ENCODE results near the gene RTN4IP1. TPM values are rescaled to one million over a fixed set of nuclear protein-coding genes. Genes with fewer than 3 reads are reported as not detected.
A peak's percentile ranks its signal among the peaks of the same experiment; 100 is the strongest.

Gene RTN4IP1
- total and polyA plus RNA-seq, 10 of the 15 experiments (the other 5 are each of a cell fraction or from before 2014, with no cell fraction given), result 8.2 to 17.0 (median 9.8) TPM

- ChIA-PET SMC1A (ENCODE audit: uncharacterized antibody, unreplicated experiment) (interaction anchor here (1.3 to 1.5 kb wide), 3 partner anchors 9 to 33 kb away, joined by 3 to 4 read pairs (median 4); no protein-coding TSS in a partner anchor), RAD21 (ENCODE audit: unreplicated experiment) (no interaction called here), POLR2A (interaction anchor here (1.2 to 1.7 kb wide), 2 partner anchors 9 to 12 kb away, joined by 3 to 5 read pairs; no protein-coding TSS in a partner anchor), CTCF (interaction anchor here (0.7 to 1.7 kb wide), 4 partner anchors 33 to 105 kb away, joined by 3 to 4 read pairs (median 3); no protein-coding TSS in a partner anchor)
- H3K9me3 ChIP-seq (replicated peaks; ENCODE audit: control insufficient read depth, insufficient read depth, low read length), result no peaks in the 10 kb centered on the region; the same call in 2 of the 3 replicates
- H3K4me2 ChIP-seq (ENCODE audit: control insufficient read depth, insufficient read depth), result no peak overlapping the region
- in situ Hi-C loops (cut with MboI) (no loop called here), intact Hi-C loops (cut with micrococcal nuclease; ENCODE audit: unreplicated experiment) (no loop called here)
- H4K20me1 ChIP-seq (ENCODE audit: control insufficient read depth, insufficient read depth), result no peaks in the 10 kb centered on the region
- 2% methylated on average over 2 of the region's 2 CpGs for WGBS (ENCODE audit: insufficient coverage, insufficient replicate concordance, low lambda C conversion rate, missing lambda C conversion rate)
- no peak for DNase-seq (ENCODE audit: low read depth, low spot score)
- no peaks in the 10 kb centered on the region for H3K27me3 ChIP-seq (replicated peaks in 1 of 2; ENCODE audit: control insufficient read depth in 2 of 2, insufficient read depth in 2 of 2, low read length in 1 of 2)
- no peak overlapping the region for H3K27ac ChIP-seq (ENCODE audit: control insufficient read depth, insufficient read depth)
- H3K4me3 ChIP-seq, result no peak overlapping the region
- no peaks in the 10 kb centered on the region for H3K4me1 ChIP-seq (ENCODE audit: control insufficient read depth, insufficient read depth, low read length)
- no peak overlapping the region for H3K9ac ChIP-seq (ENCODE audit: control insufficient read depth, insufficient read depth, low read length)
- H3K79me2 ChIP-seq (ENCODE audit: control insufficient read depth, insufficient read depth, low read length), result no peaks in the 10 kb centered on the region
- H2AFZ ChIP-seq (ENCODE audit: control insufficient read depth, low read depth, low read length), result no peak overlapping the region
- FAIRE-seq, result no peak
- no peak for TF ChIP-seq ZNF592 (IDR thresholded peaks at IDR 0.05)
- BruUV-seq (replicated peaks), result no TSS peak
- peaks cover 0 to 53% of the 10 kb centered on the region in 2 experiments; a peak in 3 of 4 replicates for H3K36me3 ChIP-seq (ENCODE audit: control insufficient read depth in 2 of 2, insufficient read depth in 2 of 2, low read length in 1 of 2)
- ATAC-seq, result peak; percentile 59
Observed at GRCh38 chr6:106546261-106546690, 83.0 kb downstream of the RTN4IP1 start.

All from GM12878 (cell line).